Activated B cell treated with CpG ODN at 0.5 μM for 24 hours (primary cell): ENCODE results near the gene GRIA1. TPM values are rescaled to one million over a fixed set of nuclear protein-coding genes. Genes with fewer than 3 reads are reported as not detected.

ENCODE experiments used
- ATAC-seq: fragments of 200-7000 bp; cut with Tn5 transposase; one replicate; pipeline ENCODE4 v1.10.0; 2021; ENCODE audit warnings: low read depth, mild to moderate bottlenecking, moderate library complexity
- CTCF ChIA-PET: fragments of 350-600 bp; sonication (Branson Sonifier 250); formaldehyde crosslinking; loops from one replicate; lab custom pipeline; 2021; ENCODE audit warnings: antibody characterized with exemption; lab: Charles Lee
- POLR2A ChIA-PET: fragments of 350-600 bp; sonication (Branson Sonifier 250); formaldehyde crosslinking; loops from one replicate; lab custom pipeline; 2021; ENCODE audit warnings: antibody characterized with exemption; lab: Charles Lee
- DNase-seq: peaks from one replicate; pipeline ENCODE4 v3.0.0; 2022
- H3K27ac Mint-ChIP-seq: one replicate; pipeline ENCODE4 v1.8.0; 2020; ENCODE audit warnings: mixed read lengths
- H3K27me3 Mint-ChIP-seq: one replicate; pipeline ENCODE4 v1.8.0; 2021; ENCODE audit warnings: mixed read lengths
- H3K36me3 Mint-ChIP-seq: one replicate; pipeline ENCODE4 v1.8.0; 2021; ENCODE audit warnings: low read depth, mixed read lengths
- H3K4me1 Mint-ChIP-seq: one replicate; pipeline ENCODE4 v1.8.0; 2021; ENCODE audit warnings: mixed read lengths
- H3K4me3 Mint-ChIP-seq: one replicate; pipeline ENCODE4 v1.8.0; 2020; ENCODE audit warnings: mild to moderate bottlenecking, mixed read lengths
- H3K9me3 Mint-ChIP-seq: one replicate; pipeline ENCODE4 v1.8.0; 2020; ENCODE audit warnings: mixed read lengths
- CTCF ChIP-seq: fragments of 200-600 bp; IDR thresholded peaks from one replicate; pipeline ENCODE4 v1.8.0; 2022; ENCODE audit warnings: antibody characterized with exemption, mild to moderate bottlenecking
- intact Hi-C: fragments of 100-400 bp; cut with micrococcal nuclease; formaldehyde crosslinking; loops from one replicate; pipeline ENCODE4 v1.15.1; 2024
- total RNA-seq: library from RNA; stranded (reverse); gene quantifications from 2 replicates; pipeline ENCODE4 v1.2.3, GENCODE V29; 2022

Gene GRIA1
- total RNA-seq, 1 donor from 2014 or later, result not detected

DNA sequence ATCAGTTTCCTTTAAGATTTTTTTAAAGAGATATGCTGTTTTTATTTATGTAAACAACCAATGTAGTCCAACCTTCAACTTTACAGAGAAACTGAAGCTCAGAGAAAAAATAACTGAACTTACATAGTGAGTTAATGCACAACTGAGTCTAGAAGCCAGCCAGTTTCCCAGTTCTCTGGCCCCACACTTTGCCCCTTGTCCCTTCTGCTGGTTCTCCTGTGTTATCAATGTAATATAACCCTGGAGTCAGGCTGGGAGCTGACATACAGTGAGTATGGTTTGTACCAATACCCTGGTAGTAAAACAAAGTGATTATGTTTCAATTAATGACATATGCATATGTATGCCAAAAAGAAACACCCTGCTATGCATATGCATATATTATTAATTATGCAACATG, 32.2 kb upstream of the GRIA1 start:
- ChIA-PET CTCF (no interaction called here), POLR2A (no interaction called here)
- DNase-seq, result no peak
- TF ChIP-seq CTCF, result no peak
- no peaks in the 10 kb centered on the region for H3K4me1 Mint-ChIP-seq
- no peaks in the 10 kb centered on the region for H3K27me3 Mint-ChIP-seq
- no peak overlapping the region for H3K27ac Mint-ChIP-seq
- no peak for ATAC-seq
- no peaks in the 10 kb centered on the region for H3K36me3 Mint-ChIP-seq
- no peak overlapping the region for H3K4me3 Mint-ChIP-seq
- intact Hi-C loops, result no loop called here
- H3K9me3 Mint-ChIP-seq, result peaks cover 3% of the 10 kb centered on the region

GRCh38 chr5:153459051-153459743, 31.3 kb upstream of the GRIA1 start:
- no peak for DNase-seq
- POLR2A ChIA-PET, result no interaction called here
- Mint-ChIP-seq H3K27ac (no peak overlapping the region), H3K4me1 (no peaks in the 10 kb centered on the region), H3K27me3 (no peaks in the 10 kb centered on the region), H3K36me3 (no peaks in the 10 kb centered on the region), H3K4me3 (no peak overlapping the region), H3K9me3 (peaks cover 3% of the 10 kb centered on the region)
- CTCF ChIA-PET, result no interaction called here
- ATAC-seq, result no peak
- no peak for TF ChIP-seq CTCF
- intact Hi-C loops, result no loop called here

- ChIA-PET POLR2A (no interaction called here), CTCF (no interaction called here)
- no peak for ATAC-seq
- no peak overlapping the region for H3K4me3 Mint-ChIP-seq
- H3K27ac Mint-ChIP-seq, result no peak overlapping the region
- no peaks in the 10 kb centered on the region for H3K27me3 Mint-ChIP-seq
- H3K4me1 Mint-ChIP-seq, result no peaks in the 10 kb centered on the region
- H3K9me3 Mint-ChIP-seq, result peaks cover 2% of the 10 kb centered on the region
- H3K36me3 Mint-ChIP-seq, result no peaks in the 10 kb centered on the region
- DNase-seq, result no peak
- no peak for TF ChIP-seq CTCF
- intact Hi-C loops, result no loop called here
These were observed 30.0 kb upstream of the GRIA1 start for GRCh38 chr5:153460421-153460820.

- H3K9me3 Mint-ChIP-seq, result peaks cover 2% of the 10 kb centered on the region
- no peak for TF ChIP-seq CTCF
- no peaks in the 10 kb centered on the region for H3K36me3 Mint-ChIP-seq
- H3K4me3 Mint-ChIP-seq, result no peak overlapping the region
- no peaks in the 10 kb centered on the region for H3K4me1 Mint-ChIP-seq
- intact Hi-C loops, result no loop called here
- H3K27me3 Mint-ChIP-seq, result no peaks in the 10 kb centered on the region
- POLR2A ChIA-PET, result no interaction called here
- DNase-seq (no peak), ATAC-seq (no peak)
- CTCF ChIA-PET, result no interaction called here
- no peak overlapping the region for H3K27ac Mint-ChIP-seq
These were observed 29.1 kb upstream of the GRIA1 start for GRCh38 chr5:153461341-153461740.

DNA sequence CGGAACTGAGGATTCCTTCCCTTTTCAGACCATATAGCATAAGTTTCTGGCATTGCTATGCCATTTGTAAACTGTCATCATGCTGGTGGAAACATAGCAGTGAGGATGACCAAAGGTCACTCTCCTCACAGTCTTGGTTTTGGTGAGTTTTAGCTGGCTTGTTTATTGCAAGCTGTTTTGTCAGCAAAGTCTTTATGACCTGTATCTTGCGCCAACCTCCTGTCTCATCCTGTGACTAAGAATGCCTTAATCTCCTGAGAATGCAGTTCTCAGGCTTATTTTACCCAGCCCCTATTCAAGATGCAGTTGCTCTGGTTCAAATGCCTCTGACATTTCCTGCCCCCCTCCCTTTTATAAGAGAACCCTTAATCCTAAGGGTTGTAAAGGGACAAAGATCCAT, 26.7 kb upstream of the GRIA1 start:
- Mint-ChIP-seq H3K27ac (no peak overlapping the region), H3K4me1 (no peaks in the 10 kb centered on the region), H3K9me3 (peaks cover 2% of the 10 kb centered on the region), H3K4me3 (no peak overlapping the region), H3K36me3 (no peaks in the 10 kb centered on the region), H3K27me3 (no peaks in the 10 kb centered on the region)
- intact Hi-C loops, result no loop called here
- ChIA-PET CTCF (no interaction called here), POLR2A (no interaction called here)
- no peak for ATAC-seq
- no peak for DNase-seq
- TF ChIP-seq CTCF, result no peak
